Thyroid gland (tissue), 4 donors: ENCODE data around the gene VWA1.

Experiments used
- CTCF ChIP-seq, 6 experiments: fragments of 200-600 bp in 3 of 6; fragments of 450-650 bp in 3 of 6; sonication (generic) in 3 of 6; IDR thresholded peaks; one replicate each; pipeline ENCODE4 v1.5.1; 2016 to 2019; ENCODE audit warnings: antibody characterized with exemption in 6 of 6, mild to moderate bottlenecking in 2 of 6, inconsistent platforms in 1 of 6, moderate library complexity in 1 of 6
- POLR2A ChIP-seq, 2 donors: fragments of 450-650 bp; IDR thresholded peaks; one replicate each; pipeline ENCODE4 v1.6.1; 2017; ENCODE audit warnings: antibody characterized with exemption in 2 of 2, mild to moderate bottlenecking in 2 of 2, moderate library complexity in 1 of 2

DNA sequence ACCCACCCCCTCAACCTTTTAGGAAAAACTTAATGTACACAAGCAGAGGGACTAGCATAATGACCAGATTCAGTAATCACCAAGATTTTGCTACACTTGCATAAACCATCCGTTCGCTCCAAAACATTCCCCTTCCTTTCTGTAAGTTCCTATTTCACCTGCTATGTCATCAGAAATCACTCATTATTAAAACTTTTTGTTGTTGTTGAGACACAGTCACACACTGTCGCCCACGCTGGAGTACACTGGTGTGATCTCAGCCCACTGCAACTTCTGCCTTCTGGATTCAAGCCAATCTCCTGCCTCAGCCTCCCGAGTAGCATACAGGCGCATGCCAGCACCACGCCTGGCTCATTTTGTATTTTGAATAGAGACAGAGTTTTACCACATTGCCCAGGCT is 31.8 kb upstream of the VWA1 start:
- no peak for TF ChIP-seq CTCF (IDR thresholded peaks at IDR 0.05)
- no peak for TF ChIP-seq POLR2A (IDR thresholded peaks at IDR 0.05)
